Ammon's horn (tissue), 1 donor: ENCODE data around the gene DTNBP1.
"Not testable (repeated sequence)": the region's sequence is repeated elsewhere in the genome, so short reads cannot be mapped to it uniquely, and the experiment has no call there.

Source experiments
- DNase-seq: peaks from one replicate; pipeline ENCODE4 v3.0.0-alpha.2; 2016; ENCODE audit warnings: low spot score

Gene DTNBP1

GRCh38 chr6:15557174-15557573, 105.7 kb downstream of the DTNBP1 start:
- DNase-seq = no peak

GRCh38 chr6:15556711-15557110, 106.1 kb downstream of the DTNBP1 start:
- no peak for DNase-seq

- DNase-seq = no peak
Measured at GRCh38 chr6:15555101-15556038, 107.5 kb downstream of the DTNBP1 start.

GRCh38 chr6:15554728-15555100, 108.1 kb downstream of the DTNBP1 start:
- no peak for DNase-seq

- DNase-seq = no peak
Measured at GRCh38 chr6:15553736-15554294, 109.0 kb downstream of the DTNBP1 start.

- no peak for DNase-seq
Measured at GRCh38 chr6:15553031-15553430, 109.8 kb downstream of the DTNBP1 start.

GRCh38 chr6:15551798-15552197, 111.0 kb downstream of the DTNBP1 start:
- no peak for DNase-seq

GRCh38 chr6:15551262-15551661, 111.6 kb downstream of the DTNBP1 start:
- no peak for DNase-seq

- no peak for DNase-seq
Measured at GRCh38 chr6:15550546-15551123, 112.2 kb downstream of the DTNBP1 start.

GRCh38 chr6:15549371-15549770, 113.5 kb downstream of the DTNBP1 start:
- DNase-seq = no peak

GRCh38 chr6:15547400-15547799, 115.4 kb downstream of the DTNBP1 start:
- no peak for DNase-seq

GRCh38 chr6:15546591-15546990, 116.2 kb downstream of the DTNBP1 start:
- no peak for DNase-seq

- DNase-seq = no peak
Measured at GRCh38 chr6:15544321-15544900, 118.4 kb downstream of the DTNBP1 start.

- not testable (repeated sequence) for DNase-seq
Measured at GRCh38 chr6:15543332-15543917, 119.4 kb downstream of the DTNBP1 start.

GRCh38 chr6:15539722-15540270, 123.0 kb downstream of the DTNBP1 start:
- no peak for DNase-seq

- DNase-seq = no peak
Measured at GRCh38 chr6:15538766-15539495, 123.9 kb downstream of the DTNBP1 start.

GRCh38 chr6:15538106-15538505, 124.7 kb downstream of the DTNBP1 start:
- DNase-seq = no peak

- no peak for DNase-seq
Measured at GRCh38 chr6:15536198-15536955, 126.5 kb downstream of the DTNBP1 start.

GRCh38 chr6:15535495-15536197, 127.2 kb downstream of the DTNBP1 start:
- no peak for DNase-seq

- no peak for DNase-seq
Measured at GRCh38 chr6:15534974-15535373, 127.9 kb downstream of the DTNBP1 start.
